OCI-LY1 (cell line): ENCODE measurements around the gene ACAT1.

ENCODE experiments used
- H2AFZ ChIP-seq: fragments of 200-600 bp; sonication (generic), shearing (Covaris generic); 2 replicates; pipeline ENCODE4 v1.6.0; 2014; ENCODE audit warnings: antibody characterized with exemption, mild to moderate bottlenecking, low read length
- H3F3A ChIP-seq: fragments of 200-600 bp; sonication (generic), shearing (Covaris generic); 2 replicates; pipeline ENCODE4 v1.6.0; 2014; ENCODE audit warnings: mild to moderate bottlenecking, antibody characterized with exemption, low read length, moderate library complexity; ENCODE audit not compliant: insufficient read depth
- H3K27ac ChIP-seq: fragments of 200-600 bp; sonication (generic); 2 replicates; pipeline ENCODE4 v1.5.1; 2014; ENCODE audit warnings: low read length, mixed run types, mild to moderate bottlenecking, low read depth; ENCODE audit not compliant: poor library complexity, severe bottlenecking
- H3K27me3 ChIP-seq: fragments of 200-600 bp; sonication (generic); 2 replicates; pipeline ENCODE4 v1.6.0; 2014; ENCODE audit warnings: antibody characterized with exemption, mild to moderate bottlenecking, low read length, moderate library complexity; ENCODE audit not compliant: insufficient read depth
- H3K36me3 ChIP-seq: fragments of 200-600 bp; sonication (generic); 2 replicates; pipeline ENCODE4 v1.6.1; 2014; ENCODE audit warnings: mild to moderate bottlenecking, antibody characterized with exemption, low read length, moderate library complexity, mixed read lengths; ENCODE audit not compliant: insufficient read depth
- H3K4me1 ChIP-seq: fragments of 200-600 bp; sonication (generic); 2 replicates; pipeline ENCODE4 v1.5.1; 2014; ENCODE audit warnings: mild to moderate bottlenecking, low read length, moderate library complexity; ENCODE audit not compliant: insufficient read depth, severe bottlenecking
- H3K4me2 ChIP-seq: fragments of 200-600 bp; sonication (generic), shearing (Covaris generic); 2 replicates; pipeline ENCODE4 v1.6.1; 2014; ENCODE audit warnings: low read length
- H3K4me3 ChIP-seq: fragments of 200-600 bp; sonication (generic); 2 replicates; pipeline ENCODE4 v1.5.1; 2014; ENCODE audit warnings: low read length, low read depth, mild to moderate bottlenecking, mixed read lengths; ENCODE audit not compliant: poor library complexity, severe bottlenecking
- H3K79me2 ChIP-seq: fragments of 200-600 bp; shearing (Covaris generic); 2 replicates; pipeline ENCODE4 v1.6.1; 2016; ENCODE audit warnings: mixed run types, low read length, mixed read lengths; ENCODE audit not compliant: insufficient read depth
- H3K9ac ChIP-seq: fragments of 200-600 bp; sonication (generic), shearing (Covaris generic); 2 replicates; pipeline ENCODE4 v1.6.1; 2014; ENCODE audit warnings: mild to moderate bottlenecking, low read length, mixed read lengths
- H3K9me2 ChIP-seq: fragments of 200-600 bp; sonication (generic), shearing (Covaris generic); 2 replicates; pipeline ENCODE4 v1.6.1; 2014; ENCODE audit warnings: low read depth, mild to moderate bottlenecking, low read length, mixed read lengths
- H3K9me3 ChIP-seq: fragments of 200-600 bp; shearing (Covaris generic); 2 replicates; pipeline ENCODE4 v1.6.1; 2014; ENCODE audit warnings: low read length, mixed read lengths
- H4K20me1 ChIP-seq: fragments of 200-600 bp; sonication (generic), shearing (Covaris generic); 2 replicates; pipeline ENCODE4 v1.6.0; 2016; ENCODE audit warnings: mild to moderate bottlenecking, low read length; ENCODE audit not compliant: insufficient read depth
- EZH2 ChIP-seq: fragments of 200-600 bp; sonication (generic), shearing (Covaris generic); IDR thresholded peaks from 2 replicates; pipeline ENCODE4 v1.8.0; 2017; ENCODE audit warnings: borderline replicate concordance, mixed run types, mild to moderate bottlenecking, antibody characterized with exemption, low read length, moderate library complexity, mixed read lengths
- TF ChIP-seq, protein P1 (sequence below): fragments of 200-600 bp; sonication (generic), shearing (Covaris generic); IDR thresholded peaks from 2 replicates; pipeline ENCODE4 v1.5.1; 2017; ENCODE audit warnings: mild to moderate bottlenecking, antibody characterized with exemption, low read length, moderate library complexity, mixed read lengths

ACAT1 gene

DNA sequence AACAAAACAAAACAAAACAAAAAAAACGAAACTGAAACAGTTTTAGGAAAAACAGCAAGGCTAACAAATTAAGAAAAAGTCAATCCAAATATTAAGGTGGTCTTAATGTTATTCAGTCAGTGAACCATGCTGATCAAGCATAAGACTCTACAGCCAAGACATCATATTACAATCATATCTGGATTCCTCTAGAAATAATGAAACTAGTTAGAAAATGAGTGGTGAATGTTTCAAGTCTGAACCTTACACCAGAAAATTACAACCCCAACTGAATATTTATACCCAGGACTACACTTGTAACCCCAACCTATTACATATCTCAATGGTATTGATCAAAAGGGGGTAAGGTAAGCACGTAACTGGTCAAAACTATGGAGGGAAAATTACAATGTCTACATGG, 48.8 kb downstream of the ACAT1 start:
- Histone ChIP-seq H3K4me1 (no peaks in the 10 kb centered on the region), H3K27ac (no peak overlapping the region), H3K36me3 (peaks cover 92% of the 10 kb centered on the region), H3K27me3 (no peaks in the 10 kb centered on the region), H3K9ac (no peak overlapping the region), H3F3A (no peaks in the 10 kb centered on the region), H3K79me2 (no peaks in the 10 kb centered on the region), H3K4me2 (no peak overlapping the region), H3K4me3 (no peak overlapping the region), H4K20me1 (no peaks in the 10 kb centered on the region), H2AFZ (no peak overlapping the region), H3K9me2 (no peaks in the 10 kb centered on the region), H3K9me3 (no peaks in the 10 kb centered on the region)
- TF ChIP-seq, protein P1, sequence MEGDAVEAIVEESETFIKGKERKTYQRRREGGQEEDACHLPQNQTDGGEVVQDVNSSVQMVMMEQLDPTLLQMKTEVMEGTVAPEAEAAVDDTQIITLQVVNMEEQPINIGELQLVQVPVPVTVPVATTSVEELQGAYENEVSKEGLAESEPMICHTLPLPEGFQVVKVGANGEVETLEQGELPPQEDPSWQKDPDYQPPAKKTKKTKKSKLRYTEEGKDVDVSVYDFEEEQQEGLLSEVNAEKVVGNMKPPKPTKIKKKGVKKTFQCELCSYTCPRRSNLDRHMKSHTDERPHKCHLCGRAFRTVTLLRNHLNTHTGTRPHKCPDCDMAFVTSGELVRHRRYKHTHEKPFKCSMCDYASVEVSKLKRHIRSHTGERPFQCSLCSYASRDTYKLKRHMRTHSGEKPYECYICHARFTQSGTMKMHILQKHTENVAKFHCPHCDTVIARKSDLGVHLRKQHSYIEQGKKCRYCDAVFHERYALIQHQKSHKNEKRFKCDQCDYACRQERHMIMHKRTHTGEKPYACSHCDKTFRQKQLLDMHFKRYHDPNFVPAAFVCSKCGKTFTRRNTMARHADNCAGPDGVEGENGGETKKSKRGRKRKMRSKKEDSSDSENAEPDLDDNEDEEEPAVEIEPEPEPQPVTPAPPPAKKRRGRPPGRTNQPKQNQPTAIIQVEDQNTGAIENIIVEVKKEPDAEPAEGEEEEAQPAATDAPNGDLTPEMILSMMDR = no peak
- TF ChIP-seq EZH2 = no peak

DNA sequence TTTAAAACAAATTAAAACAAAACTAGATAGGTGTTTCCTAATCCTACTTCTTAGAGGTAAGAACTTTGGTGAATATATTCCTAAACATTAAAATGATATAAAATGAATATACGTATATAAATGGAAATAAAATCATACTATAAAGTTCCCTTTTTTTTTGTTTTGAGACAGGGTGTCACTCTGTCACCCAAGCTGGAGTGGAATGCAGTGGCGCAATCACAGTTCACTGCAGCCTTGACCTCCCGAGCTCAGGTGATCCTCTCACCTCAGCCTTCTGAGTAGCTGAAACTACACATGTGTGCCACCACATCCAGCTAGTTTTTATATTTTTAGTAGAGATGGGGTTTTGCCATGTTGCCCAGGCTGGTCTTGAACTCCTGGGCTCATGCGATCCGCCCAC, 56.2 kb downstream of the ACAT1 start:
- Histone ChIP-seq H3K4me1 (no peaks in the 10 kb centered on the region), H3K9ac (no peak overlapping the region), H3K36me3 (peaks cover 91% of the 10 kb centered on the region), H2AFZ (no peak overlapping the region), H3K4me3 (no peak overlapping the region), H3K9me3 (no peaks in the 10 kb centered on the region), H3K79me2 (no peaks in the 10 kb centered on the region), H3K27ac (no peak overlapping the region), H4K20me1 (no peaks in the 10 kb centered on the region), H3K9me2 (no peaks in the 10 kb centered on the region), H3F3A (no peaks in the 10 kb centered on the region), H3K27me3 (no peaks in the 10 kb centered on the region), H3K4me2 (no peak overlapping the region)
- no peak for TF ChIP-seq EZH2
- TF ChIP-seq, protein P1 = no peak

DNA sequence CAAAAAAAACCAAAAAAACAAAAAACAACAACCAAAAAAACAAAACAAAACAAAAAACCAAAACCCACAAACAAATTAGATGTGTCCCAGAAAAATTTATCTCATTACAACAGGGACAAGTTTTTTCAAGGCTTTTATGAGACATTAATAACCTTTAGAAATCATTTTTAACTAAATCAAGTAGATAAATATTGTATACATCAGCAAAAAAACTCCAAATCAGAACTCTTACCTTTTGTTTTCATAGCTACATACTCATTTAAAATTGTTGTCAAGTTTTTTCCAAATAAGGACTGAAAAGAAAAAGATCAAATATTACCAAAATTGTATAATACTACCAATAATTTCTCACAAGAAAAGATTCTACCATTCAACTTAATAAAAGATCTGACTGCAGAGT, 72.4 kb downstream of the ACAT1 start:
- Histone ChIP-seq H3K4me1 (no peaks in the 10 kb centered on the region), H3F3A (no peaks in the 10 kb centered on the region), H3K79me2 (peaks cover 21% of the 10 kb centered on the region), H3K4me2 (no peak overlapping the region), H3K9me3 (no peaks in the 10 kb centered on the region), H3K27ac (no peak overlapping the region), H2AFZ (no peak overlapping the region), H3K27me3 (no peaks in the 10 kb centered on the region), H4K20me1 (no peaks in the 10 kb centered on the region), H3K9ac (no peak overlapping the region), H3K4me3 (no peak overlapping the region), H3K36me3 (peaks cover 91% of the 10 kb centered on the region), H3K9me2 (no peaks in the 10 kb centered on the region)
- TF ChIP-seq, protein P1 = no peak
- no peak for TF ChIP-seq EZH2
